GM12878 (cell line): ENCODE data around the gene SMARCD3. TPM values are rescaled to one million over a fixed set of nuclear protein-coding genes. Genes with fewer than 3 reads are reported as not detected.

Experiments
- ATAC-seq: fragments of 200-7000 bp; cut with Tn5 transposase; 3 replicates; pipeline ENCODE4 v1.9.1; 2020; ENCODE audit warnings: mild to moderate bottlenecking, moderate library complexity
- BruUV-seq: library from RNA; stranded (reverse); fragments of 400-500 nt; replicated peaks from 2 replicates; lab custom pipeline; 2021; lab: Mats Ljungman, UMichigan
- CTCF ChIA-PET: fragments of 300-600 bp; sonication (Branson Sonifier 250); formaldehyde crosslinking; extraction: SDS; loops from one replicate; lab custom pipeline; 2021; ENCODE audit warnings: inconsistent platforms; lab: Yijun Ruan, JAX
- POLR2A ChIA-PET: fragments of 350-600 bp; formaldehyde crosslinking; extraction: SDS; loops from one replicate; lab custom pipeline; 2021; ENCODE audit warnings: inconsistent platforms; lab: Charles Lee
- RAD21 ChIA-PET: fragments of 300-600 bp; sonication (Branson Sonifier 250); formaldehyde crosslinking; loops from one replicate; lab custom pipeline; 2023; ENCODE audit warnings: antibody characterized with exemption; ENCODE audit not compliant: unreplicated experiment; lab: Charles Lee
- SMC1A ChIA-PET: fragments of 300-600 bp; sonication (Branson Sonifier 250); formaldehyde crosslinking; loops from one replicate; lab custom pipeline; 2023; ENCODE audit not compliant: unreplicated experiment, uncharacterized antibody; lab: Charles Lee
- DNase-seq: peaks from one replicate; pipeline ENCODE4 v3.0.0-alpha.2; 2011; ENCODE audit warnings: low read depth, low spot score
- FAIRE-seq: peaks from 3 replicates; lab custom pipeline; 2011; peaks lifted over from hg19 to GRCh38; lab: Jason Lieb, UNC
- H2AFZ ChIP-seq: 2 replicates; pipeline ENCODE4 v1.6.0; 2011; ENCODE audit warnings: low read depth, low read length, control low read depth; ENCODE audit not compliant: control insufficient read depth
- H3K27ac ChIP-seq: 2 replicates; pipeline ENCODE4 v1.5.1; 2011; ENCODE audit warnings: control low read depth; ENCODE audit not compliant: control insufficient read depth, insufficient read depth
- H3K27me3 ChIP-seq, 2 experiments: replicated peaks in 1 of 2; 2 replicates each; pipeline versions ENCODE4 v1.6.0 to v1.6.1; 2011; ENCODE audit warnings: low read length in 1 of 2; ENCODE audit not compliant: control insufficient read depth in 2 of 2, insufficient read depth in 2 of 2
- H3K36me3 ChIP-seq, 2 experiments: 2 replicates each; pipeline ENCODE4 v1.5.1; 2011; ENCODE audit warnings: low read length in 1 of 2; ENCODE audit not compliant: control insufficient read depth in 2 of 2, insufficient read depth in 2 of 2
- H3K4me1 ChIP-seq: 2 replicates; pipeline ENCODE4 v1.6.1; 2011; ENCODE audit warnings: mild to moderate bottlenecking, low read length, moderate library complexity, mixed read lengths; ENCODE audit not compliant: control insufficient read depth, insufficient read depth
- H3K4me2 ChIP-seq: 2 replicates; pipeline ENCODE4 v1.6.0; 2011; ENCODE audit warnings: control low read depth; ENCODE audit not compliant: control insufficient read depth, insufficient read depth
- H3K4me3 ChIP-seq: fragments of 200-600 bp; sonication (generic); 2 replicates; pipeline ENCODE4 v1.5.1; 2016
- H3K79me2 ChIP-seq: 2 replicates; pipeline ENCODE4 v1.6.0; 2011; ENCODE audit warnings: low read length; ENCODE audit not compliant: control insufficient read depth, insufficient read depth
- H3K9ac ChIP-seq: 2 replicates; pipeline ENCODE4 v1.8.0; 2011; ENCODE audit warnings: low read length, control low read depth, mixed read lengths; ENCODE audit not compliant: control insufficient read depth, insufficient read depth
- H3K9me3 ChIP-seq: replicated peaks from 3 replicates; pipeline ENCODE4 v1.5.1; 2011; ENCODE audit warnings: mild to moderate bottlenecking, low read length; ENCODE audit not compliant: control insufficient read depth, insufficient read depth
- H4K20me1 ChIP-seq: 2 replicates; pipeline ENCODE4 v1.6.0; 2011; ENCODE audit not compliant: control insufficient read depth, insufficient read depth
- ATF3 ChIP-seq: IDR thresholded peaks from 2 replicates; pipeline ENCODE4 v1.6.1; 2011; ENCODE audit warnings: low read depth, mild to moderate bottlenecking, low read length, moderate library complexity, borderline replicate concordance; ENCODE audit errors: extremely low read depth
- BCL11A ChIP-seq: IDR thresholded peaks from 2 replicates; pipeline ENCODE4 v1.6.1; 2011; ENCODE audit warnings: low read depth, low read length
- FOS ChIP-seq: IDR thresholded peaks from 3 replicates; pipeline ENCODE4 v1.6.1; 2011; ENCODE audit warnings: borderline replicate concordance; ENCODE audit not compliant: insufficient read length; ENCODE audit errors: extremely low read depth
- HDAC2 ChIP-seq: fragments of 200-600 bp; sonication (generic); IDR thresholded peaks from 2 replicates; pipeline ENCODE4 v1.6.1; 2017
- HSF1 ChIP-seq: fragments of 150-350 bp; IDR thresholded peaks from 2 replicates; pipeline ENCODE4 v1.6.1; 2014; ENCODE audit warnings: mild to moderate bottlenecking, low read depth, low read length
- JUND ChIP-seq: IDR thresholded peaks from 2 replicates; pipeline ENCODE4 v1.6.1; 2012; ENCODE audit warnings: low read depth, mild to moderate bottlenecking, low read length, improper control_type of control experiment, moderate library complexity
- MYC ChIP-seq: IDR thresholded peaks from 2 replicates; pipeline ENCODE4 v1.6.1; 2011; ENCODE audit warnings: mild to moderate bottlenecking, low read length, moderate library complexity, inconsistent platforms; ENCODE audit not compliant: insufficient read depth, insufficient replicate concordance, insufficient read length, severe bottlenecking
- NKRF ChIP-seq: fragments of 450-650 bp; conservative IDR thresholded peaks from 2 replicates; pipeline ENCODE4 v1.6.1; 2017; ENCODE audit warnings: mild to moderate bottlenecking, moderate library complexity
- RB1 ChIP-seq: fragments of 450-650 bp; formaldehyde crosslinking; IDR thresholded peaks from 2 replicates; pipeline ENCODE4 v1.6.1; 2017; ENCODE audit warnings: mild to moderate bottlenecking, borderline replicate concordance
- USF2 ChIP-seq: IDR thresholded peaks from 2 replicates; pipeline ENCODE4 v1.6.1; 2011; ENCODE audit warnings: low read depth, low read length, improper control_type of control experiment, borderline replicate concordance
- ZNF592 ChIP-seq: fragments of 450-650 bp; IDR thresholded peaks from 2 replicates; pipeline ENCODE4 v1.6.1; 2017; ENCODE audit warnings: mild to moderate bottlenecking, moderate library complexity
- WGBS: methylation state at CpG from one replicate; pipeline ENCODE4 v1.1.6; 2016; ENCODE audit warnings: low lambda C conversion rate; ENCODE audit not compliant: insufficient replicate concordance, insufficient coverage; ENCODE audit errors: missing lambda C conversion rate; 5-methylcytosine and 5-hydroxymethylcytosine counted together
- in situ Hi-C: fragments of 300-500 bp; cut with MboI; formaldehyde crosslinking; loops from 9 replicates; pipeline ENCODE4 v1.14.3; 2018; ENCODE audit warnings: mixed read lengths
- intact Hi-C: fragments of 100-400 bp; cut with micrococcal nuclease; formaldehyde crosslinking; loops from one replicate; pipeline ENCODE4 v1.14.2; 2022; ENCODE audit not compliant: unreplicated experiment
- polyA plus RNA-seq, 11 experiments: library from polyadenylated mRNA; depleted of rRNA in 4 of 11; unstranded in 6 of 11; stranded (reverse) in 5 of 11; fragments of >200 nt; fragmentation: Nextera tagmentation in 4 of 11; fragmentation: Illumina TruSeq in 1 of 11; extraction: Ambion mirVana in 4 of 11; extraction: Trizol in 1 of 11; gene quantifications; 1 replicate in 1 of 11; 2 replicates in 10 of 11; pipeline versions ENCODE4 v1.2.1 to v1.2.3, GENCODE V29; 2011 to 2016; ENCODE audit warnings: inconsistent platforms in 2 of 11, missing spikeins in 2 of 11, low read depth in 1 of 11
- total RNA-seq, 4 experiments: library from RNA; depleted of rRNA in 3 of 4; stranded (reverse); fragments of >200 nt in 3 of 4; fragmentation: Illumina TruSeq in 1 of 4; extraction: Trizol in 1 of 4; gene quantifications; 2 replicates each; pipeline versions ENCODE4 v1.2.1 to v1.2.3, GENCODE V29; 2013 to 2021

The SMARCD3 gene
- total and polyA plus RNA-seq, 10 of the 15 experiments (the other 5 are each of a cell fraction or from before 2014, with no cell fraction given) = 0.11 to 1.4 (median 0.16) TPM

- BruUV-seq = no TSS peak
- no peaks in the 10 kb centered on the region for H4K20me1 ChIP-seq
Measured at GRCh38 chr7:151192002-151192539, 56.4 kb downstream of the SMARCD3 start.

More at GRCh38 chr7:151192002-151192539, 56.4 kb downstream of the SMARCD3 start:
- Histone ChIP-seq H3K9me3 (no peaks in the 10 kb centered on the region), H3K27me3 (peaks cover 0 to 6% of the 10 kb centered on the region in 2 experiments; a peak in 1 of 4 replicates), H3K9ac (no peak overlapping the region), H2AFZ (no peak overlapping the region), H3K27ac (no peak overlapping the region), H3K4me2 (no peak overlapping the region), H3K4me3 (no peak overlapping the region), H3K4me1 (peaks cover 7% of the 10 kb centered on the region), H3K36me3 (no peaks in the 10 kb centered on the region), H3K79me2 (no peaks in the 10 kb centered on the region)
- ChIA-PET CTCF (no interaction called here), RAD21 (no interaction called here), POLR2A (no interaction called here), SMC1A (no interaction called here)
- ATAC-seq = no peak
- in situ Hi-C loops (no loop called here), intact Hi-C loops (no loop called here)
- DNase-seq = no peak
- WGBS = 54% methylated on average over 22 of the region's 23 CpGs
- TF ChIP-seq ZNF592 (no peak), MYC (no peak), HDAC2 (no peak), HSF1 (no peak), FOS (no peak), ATF3 (no peak), RB1 (no peak), BCL11A (no peak), JUND (no peak), NKRF (no peak), USF2 (no peak)
- no peak for FAIRE-seq
